Measurements from ENCODE around the gene DCBLD2. TPM values are rescaled to one million over a fixed set of nuclear protein-coding genes. Genes with fewer than 3 reads are reported as not detected.

Gene DCBLD2
- total RNA-seq, 1 experiment from 2014 or later, result 529 TPM

- DNase-seq (ENCODE audit: low read depth), result peak; percentile 50
Observed at GRCh38 chr3:98791341-98792325, 109.9 kb downstream of the DCBLD2 start.

DNA sequence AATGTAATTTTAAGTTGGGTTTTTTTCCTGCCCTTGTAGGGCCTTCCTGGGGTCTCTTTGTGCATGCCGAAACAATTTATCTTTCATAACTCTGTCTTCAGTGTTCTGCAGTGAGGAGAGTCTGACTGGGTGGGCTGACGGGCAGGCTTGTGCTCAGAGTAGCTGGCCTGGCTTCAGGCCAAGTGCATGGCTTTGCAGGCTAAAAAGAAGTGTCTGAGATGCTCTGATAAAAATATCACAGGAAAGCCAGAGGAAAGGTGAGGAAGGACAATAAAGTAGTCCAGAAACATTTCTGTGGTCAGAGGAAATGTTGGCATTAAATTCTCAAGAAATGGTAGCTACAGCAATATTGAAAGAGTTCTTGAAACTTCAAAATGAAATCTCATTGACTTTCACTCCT lies 112.8 kb downstream of the DCBLD2 start:
- no peak for DNase-seq (ENCODE audit: low read depth)

DNA sequence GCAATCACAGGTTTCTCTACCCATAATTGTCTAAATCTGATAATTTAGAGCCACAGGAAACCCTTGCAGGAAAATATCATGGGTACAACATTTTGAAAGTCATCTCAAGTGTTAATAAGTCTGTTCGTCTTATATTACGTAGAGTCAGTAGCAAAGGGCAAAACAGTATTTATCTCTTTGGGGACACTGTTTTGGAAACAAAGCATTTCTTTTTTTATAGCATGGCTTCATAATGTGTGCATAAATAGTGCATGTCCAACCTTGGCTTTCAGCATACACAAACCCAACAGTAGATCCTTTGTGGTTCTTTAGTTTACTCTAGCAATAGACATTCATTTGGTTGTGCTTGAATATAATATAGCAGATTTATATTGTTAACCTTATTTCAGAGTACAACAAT lies 114.3 kb downstream of the DCBLD2 start:
- DNase-seq (ENCODE audit: low read depth), result no peak

DNA sequence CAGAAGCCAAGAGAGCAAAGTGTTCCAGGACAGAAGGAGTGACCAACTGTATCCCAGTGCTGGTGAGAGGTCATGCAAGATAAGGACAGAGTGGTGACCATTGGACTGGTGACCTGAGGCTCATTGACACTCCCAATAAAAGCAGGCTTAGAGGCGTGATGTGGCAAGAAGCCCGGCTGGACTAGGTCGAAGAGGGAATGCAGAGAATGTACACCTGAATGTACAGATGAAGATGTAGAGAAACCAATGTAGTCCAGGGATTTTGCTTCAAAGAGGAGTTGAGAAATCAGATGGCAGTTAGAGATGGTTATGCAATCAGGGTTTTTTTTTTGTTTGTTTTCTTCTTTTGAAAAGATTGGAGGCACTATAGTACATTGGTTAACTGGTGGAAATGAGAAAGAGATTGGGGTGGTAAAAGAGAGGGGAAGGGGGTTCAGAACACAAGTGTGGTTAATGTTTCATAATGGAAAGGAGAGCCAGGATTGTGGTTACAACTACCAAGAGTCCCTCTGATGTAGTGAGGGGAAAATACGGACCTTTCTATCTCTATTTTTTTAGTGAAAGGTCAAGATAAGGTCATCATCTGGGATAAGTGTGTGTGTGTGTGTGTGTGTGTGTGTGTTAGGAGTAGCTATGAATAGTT lies 115.0 kb downstream of the DCBLD2 start:
- no peak for DNase-seq (ENCODE audit: low read depth)

- DNase-seq (ENCODE audit: low read depth), result peak; percentile 90
Observed at GRCh38 chr3:98784666-98785600, 116.6 kb downstream of the DCBLD2 start.

DNA sequence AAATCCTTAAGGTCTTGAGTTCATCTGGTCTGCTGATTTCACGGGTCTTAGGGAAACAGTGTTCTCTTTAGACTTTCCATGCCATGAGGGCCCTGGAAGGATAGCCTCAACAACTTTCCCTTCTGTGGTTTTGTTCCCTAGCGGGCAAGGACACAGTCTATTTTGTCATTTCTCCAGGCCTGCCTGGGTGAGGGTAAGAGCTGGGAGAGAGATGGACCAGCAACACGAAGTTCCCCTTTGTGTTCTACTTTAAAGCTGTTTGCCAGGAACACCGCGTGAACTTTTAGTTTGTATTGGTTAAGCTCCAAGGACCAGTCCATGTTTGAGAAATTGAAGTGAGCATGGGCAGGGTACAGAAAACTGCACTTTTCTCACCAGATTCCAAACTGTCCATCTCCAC lies 117.5 kb downstream of the DCBLD2 start:
- no peak for DNase-seq (ENCODE audit: low read depth)

GRCh38 chr3:98782824-98783500 lies 118.5 kb downstream of the DCBLD2 start:
- DNase-seq (ENCODE audit: low read depth), result peak; percentile 80

- DNase-seq (ENCODE audit: low read depth), result no peak
Observed at GRCh38 chr3:98780343-98780742, 121.2 kb downstream of the DCBLD2 start.

DNA sequence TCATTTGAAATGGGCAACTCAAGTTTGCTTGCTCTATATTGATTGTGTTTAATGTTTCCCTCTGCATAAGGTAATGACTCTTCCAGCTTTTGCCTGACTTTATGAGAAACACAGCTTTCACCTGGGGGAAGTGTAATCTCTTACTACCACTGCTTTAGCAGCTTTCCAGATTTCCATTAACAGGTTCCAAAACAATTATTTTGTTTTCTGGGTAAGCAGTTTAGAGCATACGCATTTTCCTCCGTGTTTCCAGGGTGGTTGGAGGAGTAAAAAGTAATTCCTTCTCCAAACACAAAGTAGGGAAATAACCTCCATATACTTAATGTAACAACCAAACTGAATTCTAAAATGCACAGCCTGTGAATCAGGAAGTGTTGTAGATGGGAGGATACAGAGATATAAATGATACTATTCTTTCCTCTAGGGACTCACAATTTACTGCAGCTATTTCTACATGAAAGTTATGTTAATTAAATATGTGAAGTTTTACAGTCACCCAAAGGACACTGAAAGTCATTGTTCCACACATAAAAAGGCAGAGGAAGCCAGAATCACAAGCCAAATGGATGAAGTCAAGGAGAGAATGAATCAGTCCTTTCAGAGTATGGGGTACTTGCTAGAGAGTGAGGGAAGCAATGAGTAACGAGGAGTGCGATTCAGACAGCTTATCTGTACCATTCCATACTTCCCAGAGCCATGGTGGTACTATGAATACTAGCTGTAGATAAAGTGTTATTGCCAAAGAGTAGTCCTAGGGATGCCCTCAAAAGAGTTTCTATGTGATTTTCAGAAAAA lies 121.8 kb downstream of the DCBLD2 start:
- DNase-seq (ENCODE audit: low read depth), result peak; percentile 36

GRCh38 chr3:98778852-98779413 lies 122.6 kb downstream of the DCBLD2 start:
- DNase-seq (ENCODE audit: low read depth), result peak; percentile 93

- peak; percentile 56 for DNase-seq (ENCODE audit: low read depth)
Observed at GRCh38 chr3:98778383-98778782, 123.1 kb downstream of the DCBLD2 start.

- peak; percentile 71 for DNase-seq (ENCODE audit: low read depth)
Observed at GRCh38 chr3:98777801-98778220, 123.7 kb downstream of the DCBLD2 start.

DNA sequence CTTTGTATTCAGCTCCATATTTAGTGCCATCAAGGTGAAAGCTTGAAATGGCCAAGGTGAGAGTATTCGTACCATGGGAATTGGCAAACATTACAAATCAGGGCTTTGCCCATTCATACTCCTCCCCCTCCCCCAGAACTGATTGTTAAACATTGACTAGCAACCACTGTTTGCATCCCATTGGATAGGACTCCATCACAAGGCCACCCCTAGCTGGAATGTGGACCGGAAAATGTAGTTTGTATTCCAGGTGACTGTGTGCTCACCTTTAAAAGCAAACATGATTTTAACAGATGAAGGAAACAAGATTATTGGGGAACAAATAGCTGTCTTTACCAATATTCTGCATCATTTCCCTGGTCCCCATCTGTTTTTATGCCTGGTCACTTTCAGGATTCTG lies 124.2 kb downstream of the DCBLD2 start:
- no peak for DNase-seq (ENCODE audit: low read depth)

DNA sequence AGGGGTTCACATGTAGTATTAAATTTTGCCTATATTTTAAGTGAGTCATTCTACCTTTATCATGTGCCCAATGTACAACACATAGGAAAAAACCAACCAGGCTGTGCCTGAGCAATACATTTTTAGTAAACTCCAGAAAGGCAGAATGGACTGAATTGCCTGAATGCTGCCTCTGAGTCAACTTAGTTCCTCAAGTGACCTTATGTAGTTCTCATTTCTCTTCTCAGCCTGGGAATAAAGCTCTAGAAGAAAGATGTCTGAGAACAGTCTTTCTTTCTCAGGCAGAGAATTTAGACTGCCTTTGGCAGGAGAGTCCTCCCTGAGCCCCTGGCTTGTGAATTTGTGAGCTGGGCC lies 125.4 kb downstream of the DCBLD2 start:
- DNase-seq (ENCODE audit: low read depth), result no peak

DNA sequence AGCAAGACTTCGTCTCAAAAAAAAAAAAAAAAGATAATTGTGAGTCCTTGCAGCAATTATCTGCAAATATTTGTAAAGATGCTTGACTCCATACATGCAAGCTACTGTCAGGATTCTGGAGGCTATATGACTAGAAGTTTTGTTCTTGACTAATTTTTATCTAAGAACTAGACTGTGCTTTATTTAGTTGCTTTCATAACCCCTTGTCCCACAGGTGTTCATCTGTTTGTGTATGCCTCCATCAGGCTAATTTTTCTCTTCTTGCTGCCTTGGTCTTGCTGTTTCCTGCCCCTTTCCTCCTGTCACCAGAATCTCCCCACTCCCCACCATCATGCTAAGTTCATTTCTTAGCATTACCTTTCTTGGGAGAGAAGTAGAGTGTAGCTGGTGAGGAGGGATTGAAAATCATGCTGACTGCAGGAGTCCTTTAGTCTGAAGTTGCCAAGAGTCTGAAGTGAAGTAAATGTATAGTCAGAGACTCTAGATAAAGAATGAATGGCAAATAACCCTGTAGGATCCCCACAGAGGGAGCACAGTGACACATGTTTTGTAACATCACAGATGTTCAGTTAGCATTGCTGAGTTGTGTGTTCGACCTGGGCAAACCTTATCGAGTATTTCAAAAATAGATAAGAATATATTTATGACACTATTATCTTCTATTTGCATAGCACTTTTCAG lies 125.9 kb downstream of the DCBLD2 start:
- DNase-seq (ENCODE audit: low read depth), result no peak

DNA sequence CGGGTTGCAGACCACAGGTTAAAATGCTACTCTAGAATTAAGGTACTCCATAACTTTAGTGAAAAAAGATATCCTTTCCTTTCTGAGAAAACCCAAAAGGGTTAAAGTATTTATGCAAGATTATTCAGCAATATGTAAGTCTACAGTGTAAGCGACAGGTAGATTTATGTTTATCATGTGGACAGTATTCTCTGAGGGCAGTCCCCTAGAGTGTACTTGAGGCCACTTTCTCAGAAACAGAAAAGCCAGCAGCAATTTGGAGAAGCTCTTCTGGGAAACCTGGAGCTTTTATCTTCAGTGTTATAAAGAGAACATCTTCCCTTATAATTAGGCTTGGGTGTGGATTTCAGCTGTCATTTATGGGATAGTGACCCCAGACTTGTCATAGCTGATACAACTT lies 129.5 kb downstream of the DCBLD2 start:
- no peak for DNase-seq (ENCODE audit: low read depth)

DNA sequence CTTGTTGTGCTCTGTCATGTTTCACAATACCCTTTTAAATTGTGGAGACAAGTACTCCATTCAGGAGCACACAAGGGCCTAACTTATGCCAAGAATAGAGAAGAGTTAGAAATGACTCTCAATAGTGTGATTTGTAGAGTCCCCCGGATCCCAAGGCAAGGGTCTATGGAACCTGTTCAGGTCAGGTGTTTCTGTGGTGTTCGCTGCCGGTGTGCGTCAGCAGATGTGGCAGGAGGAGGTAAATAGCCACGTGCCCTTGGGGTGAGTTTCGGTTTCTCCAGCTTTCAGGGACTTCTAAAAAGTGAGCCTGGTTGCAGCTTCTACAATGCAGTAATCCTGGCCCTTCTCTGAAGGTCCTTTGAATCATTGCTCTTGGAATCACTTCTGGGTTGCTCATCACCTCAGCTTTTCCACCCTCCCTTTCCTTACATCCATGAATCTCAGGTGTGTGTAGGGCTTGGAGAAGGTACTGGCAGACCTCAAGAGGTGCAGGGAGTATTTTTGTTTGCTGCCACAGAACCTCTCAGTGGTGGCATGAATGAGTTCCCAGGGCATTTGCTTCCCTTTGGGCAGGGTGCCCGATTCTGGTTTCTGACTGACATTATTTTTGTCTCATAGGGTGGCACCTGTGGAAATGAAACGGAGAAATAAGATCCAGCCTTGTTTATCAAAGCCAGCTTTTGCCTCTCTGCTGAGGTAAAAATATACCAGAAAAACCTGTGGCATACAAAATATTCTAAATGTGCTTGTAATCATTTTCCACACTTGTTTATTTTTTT lies 131.0 kb downstream of the DCBLD2 start:
- peak; percentile 53 for DNase-seq (ENCODE audit: low read depth)

- DNase-seq (ENCODE audit: low read depth), result no peak
Observed at GRCh38 chr3:98769448-98769847, 132.0 kb downstream of the DCBLD2 start.

- no peak for DNase-seq (ENCODE audit: low read depth)
Observed at GRCh38 chr3:98768961-98769360, 132.5 kb downstream of the DCBLD2 start.

Data from M059J (cell line).